HG03460 (cell line): ENCODE data around the gene OR1I1.
"Not testable (repeated sequence)": the region's sequence is repeated elsewhere in the genome, so short reads cannot be mapped to it uniquely, and the experiment has no call there.

Experiments
- ATAC-seq: cut with Tn5 transposase; IDR thresholded peaks from one replicate; pipeline ENCODE4 v1.9.1; 2021; ENCODE audit not compliant: unreplicated experiment

The OR1I1 gene

DNA sequence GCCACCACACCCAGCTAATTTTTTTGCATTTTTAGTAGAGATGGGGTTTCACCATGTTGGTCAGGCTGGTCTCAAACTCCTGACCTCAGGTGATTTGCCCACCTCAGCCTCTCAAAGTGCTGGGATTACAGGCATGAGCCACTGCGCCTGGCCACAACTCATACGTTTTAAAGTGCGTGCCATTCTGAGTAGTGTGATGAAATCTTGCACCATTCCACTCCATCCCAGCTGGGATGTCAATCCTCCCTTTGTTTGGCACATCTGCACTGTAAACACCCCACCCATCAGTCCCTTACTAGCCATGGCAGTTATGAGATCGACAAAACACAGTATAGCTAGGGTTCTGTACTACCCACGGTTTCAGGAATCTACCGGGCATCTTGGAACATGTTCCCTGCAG lies 16.0 kb downstream of the OR1I1 start:
- ATAC-seq: not testable (repeated sequence)

- no peak for ATAC-seq
Observed at GRCh38 chr19:15098460-15098859, 16.4 kb downstream of the OR1I1 start.

GRCh38 chr19:15099017-15099582 lies 17.1 kb downstream of the OR1I1 start:
- no peak for ATAC-seq

DNA sequence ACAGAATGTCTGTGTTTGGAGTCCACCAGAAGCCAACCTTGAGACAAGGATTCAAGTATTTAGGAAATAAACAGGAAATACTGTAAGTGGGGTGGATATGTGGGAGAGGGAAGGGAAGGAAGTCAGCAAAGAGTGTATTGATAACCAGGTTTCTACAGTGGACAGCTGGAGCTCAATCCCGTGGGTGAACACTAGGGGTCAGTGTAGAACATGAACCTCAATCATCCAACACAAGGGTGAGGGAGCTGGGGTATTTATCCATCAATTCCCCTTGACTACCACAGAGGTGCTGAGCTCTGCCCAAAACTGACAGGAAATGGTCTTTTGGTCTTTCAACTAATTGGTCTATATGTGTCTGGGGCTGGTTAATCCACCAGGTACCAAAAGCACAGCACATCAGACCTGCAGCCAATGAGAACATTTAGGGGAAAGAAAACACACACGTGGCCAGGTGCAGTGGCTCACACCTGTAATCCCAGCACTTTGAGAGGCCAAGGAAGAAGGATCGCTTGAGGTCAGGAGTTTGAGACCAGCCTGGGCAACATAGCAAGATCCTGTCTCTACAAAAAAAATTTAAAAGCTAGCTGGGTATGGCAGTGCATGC lies 19.6 kb downstream of the OR1I1 start:
- ATAC-seq: no peak

DNA sequence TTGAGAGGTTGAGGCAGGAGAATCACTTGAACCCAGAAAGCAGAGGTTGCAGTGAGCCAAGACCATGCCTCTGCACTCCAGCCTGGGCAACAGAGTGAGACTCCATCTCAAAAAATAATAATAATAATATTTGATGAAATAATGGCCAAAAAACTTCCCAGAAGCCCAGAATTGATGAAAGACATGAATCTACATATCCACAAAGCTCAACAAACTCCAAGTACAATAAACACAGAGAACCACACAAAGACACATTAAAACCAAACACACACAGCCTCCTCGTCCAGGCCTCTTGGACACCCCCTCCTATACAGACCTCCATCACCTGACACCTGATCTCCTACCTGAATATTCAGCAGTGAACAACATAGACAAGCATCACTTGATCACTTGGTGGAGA lies 22.0 kb downstream of the OR1I1 start:
- no peak for ATAC-seq

DNA sequence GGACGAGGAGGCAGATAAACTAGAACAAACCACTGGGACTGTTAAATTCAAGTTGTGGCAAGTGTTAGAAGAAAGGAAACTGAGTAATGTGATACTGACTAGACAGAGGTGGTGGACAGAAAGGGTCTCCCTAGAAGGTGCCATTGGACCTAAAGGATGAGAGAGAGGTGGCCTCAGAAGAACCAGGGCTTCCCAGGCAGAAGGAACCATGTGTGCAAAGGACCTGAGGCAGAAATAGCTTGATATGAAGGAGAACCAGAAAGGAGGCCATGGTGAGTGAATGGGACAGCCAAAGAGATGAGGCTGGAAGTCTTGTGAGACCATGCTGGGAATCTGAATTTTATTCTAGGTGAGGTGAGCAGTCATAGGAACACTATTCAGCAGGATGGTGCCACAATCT lies 22.4 kb downstream of the OR1I1 start:
- ATAC-seq: no peak

- ATAC-seq: no peak
Observed at GRCh38 chr19:15105044-15105443, 23.0 kb downstream of the OR1I1 start.

DNA sequence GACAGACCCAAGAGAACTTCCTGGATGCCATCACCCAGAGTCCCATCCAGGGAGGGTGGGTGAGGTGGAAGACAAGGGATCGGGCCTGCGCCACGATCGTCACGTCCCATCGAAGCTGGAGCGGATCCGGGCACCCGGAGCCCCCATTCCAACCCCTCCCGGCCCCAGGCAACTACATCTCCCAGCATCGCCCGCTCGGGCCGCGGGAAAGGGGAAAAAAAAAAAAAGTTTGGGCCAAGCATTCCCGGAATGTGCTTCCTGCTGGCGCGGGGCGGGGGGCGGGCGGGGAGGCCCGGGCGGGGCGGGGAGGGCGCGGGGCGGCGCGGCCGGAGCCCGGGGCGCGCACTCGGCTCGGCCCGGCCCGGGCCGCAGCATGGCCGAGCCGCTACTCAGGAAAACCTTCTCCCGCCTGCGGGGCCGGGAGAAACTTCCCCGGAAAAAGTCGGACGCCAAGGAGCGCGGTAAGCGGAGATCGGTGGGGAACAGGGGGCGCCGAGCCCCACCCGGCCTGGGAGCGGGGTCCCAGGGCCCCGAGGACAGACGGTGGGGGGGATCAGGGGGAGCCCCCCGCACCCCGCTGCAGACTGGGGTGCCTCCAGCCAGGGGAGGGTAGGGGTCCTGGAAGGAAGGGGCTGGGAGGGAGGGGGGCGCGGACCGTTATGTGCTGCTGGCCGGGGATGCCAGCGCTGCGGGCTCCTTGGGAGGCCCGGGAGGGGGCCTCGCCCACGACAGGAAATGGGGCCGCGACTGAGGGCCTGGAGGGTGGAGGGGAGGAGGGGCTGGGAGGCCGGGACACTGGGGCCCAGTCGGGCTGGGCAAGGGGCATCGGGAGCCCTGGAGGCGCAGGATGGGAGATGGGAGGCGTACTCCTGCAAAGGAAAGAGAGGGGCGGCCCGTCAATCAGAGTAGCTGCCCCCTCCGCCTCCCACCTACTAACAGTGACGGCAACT lies 25.3 kb downstream of the OR1I1 start, which contains the start of gene SYDE1:
SYDE1 (plus strand) TSS at position 341 of the 950 bp plus-strand sequence; CDS start at position 374, 33 bp downstream.
- ATAC-seq: no peak

GRCh38 chr19:15108145-15108844 lies 26.3 kb downstream of the OR1I1 start:
- no peak for ATAC-seq

DNA sequence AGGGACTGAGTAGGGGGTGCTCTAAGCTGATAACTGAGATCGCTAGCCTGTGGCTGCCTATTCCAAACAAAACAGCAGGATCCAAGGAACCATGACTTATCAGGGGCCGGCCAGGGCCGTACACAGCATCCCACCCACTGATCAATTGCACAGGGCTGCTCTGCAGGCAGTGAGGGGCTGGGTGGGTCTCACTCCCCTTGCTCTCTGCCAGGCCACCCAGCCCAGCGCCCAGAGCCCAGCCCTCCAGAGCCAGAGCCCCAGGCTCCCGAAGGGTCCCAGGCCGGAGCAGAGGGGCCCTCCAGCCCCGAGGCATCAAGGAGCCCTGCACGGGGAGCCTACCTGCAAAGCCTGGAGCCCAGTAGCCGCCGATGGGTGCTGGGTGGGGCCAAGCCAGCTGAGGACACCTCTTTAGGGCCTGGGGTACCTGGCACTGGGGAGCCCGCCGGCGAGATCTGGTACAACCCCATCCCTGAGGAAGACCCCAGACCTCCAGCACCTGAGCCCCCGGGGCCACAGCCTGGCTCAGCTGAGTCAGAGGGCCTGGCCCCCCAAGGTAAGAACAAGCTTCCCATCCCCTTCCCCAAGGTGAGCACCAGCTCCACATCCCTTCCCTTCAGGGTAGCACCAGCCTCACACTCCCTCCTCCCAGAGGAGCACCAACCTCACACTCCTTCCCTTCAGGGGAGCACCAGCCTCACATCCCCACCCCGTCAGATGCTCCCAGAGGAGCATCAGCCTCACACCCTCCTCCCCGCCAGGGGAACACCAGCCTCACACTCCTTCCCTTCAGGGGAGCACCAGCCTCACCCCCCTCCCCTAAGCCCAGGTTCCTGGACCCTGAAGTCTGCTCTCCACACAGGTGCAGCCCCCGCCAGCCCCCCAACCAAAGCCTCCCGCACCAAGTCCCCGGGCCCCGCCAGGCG lies 27.1 kb downstream of the OR1I1 start:
- ATAC-seq: no peak

DNA sequence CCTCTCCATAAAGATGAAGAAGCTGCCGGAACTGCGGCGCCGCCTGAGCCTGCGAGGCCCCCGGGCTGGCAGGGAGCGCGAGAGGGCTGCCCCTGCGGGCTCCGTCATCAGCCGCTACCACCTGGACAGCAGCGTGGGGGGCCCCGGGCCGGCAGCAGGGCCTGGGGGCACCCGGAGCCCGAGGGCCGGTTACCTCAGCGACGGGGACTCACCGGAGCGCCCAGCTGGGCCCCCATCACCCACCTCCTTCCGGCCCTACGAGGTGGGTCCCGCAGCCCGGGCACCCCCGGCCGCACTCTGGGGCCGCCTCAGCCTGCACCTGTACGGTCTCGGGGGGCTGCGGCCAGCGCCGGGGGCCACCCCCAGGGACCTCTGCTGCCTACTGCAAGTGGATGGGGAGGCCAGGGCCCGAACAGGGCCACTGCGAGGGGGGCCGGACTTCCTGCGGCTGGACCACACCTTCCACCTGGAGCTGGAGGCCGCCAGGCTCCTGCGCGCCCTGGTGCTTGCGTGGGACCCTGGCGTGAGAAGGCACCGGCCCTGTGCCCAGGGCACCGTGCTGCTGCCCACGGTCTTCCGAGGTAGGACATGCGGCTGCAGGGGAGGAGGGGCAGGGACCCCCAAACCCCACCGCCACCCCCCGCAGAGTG lies 27.9 kb downstream of the OR1I1 start:
- no peak for ATAC-seq

DNA sequence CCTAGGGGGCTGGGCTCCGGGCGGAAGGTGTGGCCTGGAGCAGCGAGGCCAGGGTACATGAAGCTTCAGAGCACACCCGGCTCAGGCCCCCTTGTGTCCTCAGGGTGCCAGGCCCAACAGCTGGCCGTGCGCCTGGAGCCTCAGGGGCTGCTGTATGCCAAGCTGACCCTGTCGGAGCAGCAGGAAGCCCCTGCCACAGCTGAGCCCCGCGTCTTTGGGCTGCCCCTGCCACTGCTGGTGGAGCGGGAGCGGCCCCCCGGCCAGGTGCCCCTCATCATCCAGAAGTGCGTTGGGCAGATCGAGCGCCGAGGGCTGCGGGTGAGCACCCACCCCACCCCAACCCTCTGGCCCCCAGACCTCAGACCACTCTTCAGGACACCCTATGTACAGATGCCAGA lies 28.4 kb downstream of the OR1I1 start:
- no peak for ATAC-seq

DNA sequence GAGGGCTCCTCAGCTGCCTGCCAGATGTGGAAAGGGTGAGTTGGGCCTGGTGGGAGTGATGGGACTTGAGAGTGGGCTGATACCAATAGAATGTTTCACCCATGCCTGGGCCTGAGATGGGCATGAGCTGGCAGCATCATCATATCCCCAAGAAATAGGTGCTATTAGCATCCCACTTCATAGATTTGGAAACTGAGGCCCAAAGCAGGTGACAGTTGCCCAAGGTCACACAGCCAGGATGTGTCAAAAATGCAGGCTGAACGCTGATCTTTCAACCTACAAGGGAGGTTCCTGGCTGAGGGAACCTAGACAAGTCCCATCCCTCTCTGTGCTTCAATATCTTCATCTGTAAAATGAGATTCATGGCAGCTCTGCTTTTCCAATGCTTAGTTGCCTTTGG lies 29.7 kb downstream of the OR1I1 start:
- no peak for ATAC-seq

DNA sequence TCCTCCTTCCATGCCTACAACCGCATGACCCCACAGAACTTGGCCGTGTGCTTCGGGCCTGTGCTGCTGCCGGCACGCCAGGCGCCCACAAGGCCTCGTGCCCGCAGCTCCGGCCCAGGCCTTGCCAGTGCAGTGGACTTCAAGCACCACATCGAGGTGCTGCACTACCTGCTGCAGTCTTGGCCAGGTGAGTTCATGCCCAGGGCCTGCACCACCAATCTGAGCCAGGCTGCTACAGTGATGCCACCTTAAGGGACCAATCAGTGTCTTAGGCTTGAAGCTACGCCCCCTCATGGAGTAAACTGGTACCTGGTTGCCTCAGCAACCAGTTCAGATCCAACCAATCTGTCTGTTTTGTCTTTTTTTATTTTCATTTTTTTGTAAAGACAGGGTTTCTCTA lies 30.4 kb downstream of the OR1I1 start:
- no peak for ATAC-seq

DNA sequence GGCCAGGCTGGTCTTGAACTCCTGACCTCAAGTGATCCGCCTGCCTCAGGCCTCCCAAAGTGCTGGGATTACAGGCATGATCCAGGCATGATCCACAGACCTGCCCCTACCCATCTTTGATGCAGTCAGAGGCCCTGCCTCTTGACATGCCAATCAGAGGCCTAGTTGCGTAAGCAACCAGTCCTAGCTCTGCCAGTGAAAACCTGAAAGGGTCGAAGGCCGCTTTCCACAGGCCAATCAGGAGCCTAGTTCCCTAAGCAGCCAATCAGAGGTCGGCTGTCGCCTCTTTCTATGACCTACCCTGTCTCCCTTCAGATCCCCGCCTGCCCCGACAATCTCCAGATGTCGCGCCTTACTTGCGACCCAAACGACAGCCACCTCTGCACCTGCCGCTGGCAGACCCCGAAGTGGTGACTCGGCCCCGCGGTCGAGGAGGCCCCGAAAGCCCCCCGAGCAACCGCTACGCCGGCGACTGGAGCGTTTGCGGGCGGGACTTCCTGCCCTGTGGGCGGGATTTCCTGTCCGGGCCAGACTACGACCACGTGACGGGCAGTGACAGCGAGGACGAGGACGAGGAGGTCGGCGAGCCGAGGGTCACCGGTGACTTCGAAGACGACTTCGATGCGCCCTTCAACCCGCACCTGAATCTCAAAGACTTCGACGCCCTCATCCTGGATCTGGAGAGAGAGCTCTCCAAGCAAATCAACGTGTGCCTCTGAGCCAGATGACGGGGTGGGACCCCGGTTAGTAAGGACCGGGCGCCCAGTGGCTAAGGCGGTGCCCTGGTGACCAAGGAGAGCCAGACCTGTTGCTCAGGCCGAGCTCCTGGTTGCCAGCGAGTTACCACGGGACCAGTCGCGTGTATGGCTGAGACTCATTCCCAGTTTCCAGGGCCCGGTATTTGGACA lies 31.5 kb downstream of the OR1I1 start:
- no peak for ATAC-seq

DNA sequence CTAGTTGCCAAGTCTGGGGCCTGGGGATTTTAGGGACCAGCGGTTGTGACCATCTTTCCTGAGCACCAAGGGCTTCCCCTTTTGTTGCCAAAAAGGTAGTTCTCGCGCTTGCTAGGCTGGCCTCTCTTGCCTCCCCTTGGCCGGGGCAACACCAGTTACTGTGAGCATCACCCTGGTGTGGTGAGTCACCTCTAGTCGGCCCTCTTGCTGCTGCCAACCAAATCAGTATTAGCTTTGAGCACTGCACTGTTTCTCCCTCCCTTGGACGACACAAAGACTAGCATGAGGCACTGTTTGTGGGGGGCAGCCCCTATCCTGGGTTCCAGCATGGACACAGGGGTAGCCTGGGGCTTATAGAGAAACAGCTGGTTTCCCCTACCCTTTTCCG lies 32.1 kb downstream of the OR1I1 start:
- no peak for ATAC-seq

DNA sequence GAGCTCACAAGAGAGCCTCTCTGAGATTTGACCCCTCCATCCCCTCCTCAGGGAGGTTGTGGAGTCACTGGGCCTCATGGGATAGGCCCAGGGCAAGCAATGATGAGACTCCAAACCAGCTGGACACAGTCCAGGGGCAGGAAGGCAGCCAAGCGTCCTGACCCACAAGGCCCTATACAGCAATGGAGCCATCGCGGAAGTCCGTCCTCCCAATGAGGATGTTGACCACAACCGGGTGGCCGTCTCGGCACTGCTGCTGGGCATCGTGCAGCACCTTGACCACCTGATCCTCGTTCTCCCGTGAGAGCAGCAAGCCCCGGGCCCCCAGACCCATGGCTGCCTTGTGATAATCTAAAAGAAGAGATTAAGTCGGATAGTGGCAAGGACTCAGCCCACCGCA lies 33.1 kb downstream of the OR1I1 start:
- ATAC-seq: no peak

- ATAC-seq: no peak
Observed at GRCh38 chr19:15115762-15116615, 34.0 kb downstream of the OR1I1 start.
